SK-N-SH (cell line): ENCODE data around the gene DNAJC13. TPM values are rescaled to one million over a fixed set of nuclear protein-coding genes. Genes with fewer than 3 reads are reported as not detected.
A peak's percentile ranks its signal among the peaks of the same experiment; 100 is the strongest.

Experiments
- CTCF ChIA-PET: fragments of 300-600, 350-600 bp; formaldehyde crosslinking; extraction: SDS; loops from one replicate; lab custom pipeline; 2021; lab: Yijun Ruan, JAX
- POLR2A ChIA-PET: fragments of 350-600 bp; sonication (Branson Sonifier 250); formaldehyde crosslinking; extraction: SDS; loops from one replicate; lab custom pipeline; 2020; ENCODE audit warnings: antibody characterized with exemption, inconsistent platforms; lab: Yijun Ruan, JAX
- DNase-seq: peaks from one replicate; pipeline ENCODE4 v3.0.0; 2012
- H2AFZ ChIP-seq: fragments of 200-600 bp; sonication (generic); 2 replicates; pipeline ENCODE4 v1.8.1; 2016; ENCODE audit warnings: antibody characterized with exemption, mild to moderate bottlenecking, low read depth
- H3F3A ChIP-seq: fragments of 200-600 bp; sonication (generic); replicated peaks from 2 replicates; pipeline ENCODE3; 2016; ENCODE audit warnings: antibody characterized with exemption, mild to moderate bottlenecking; ENCODE audit not compliant: insufficient read depth
- H3K27ac ChIP-seq, 2 experiments: fragments of 200-500 bp in 1 of 2; fragments of 200-600 bp in 1 of 2; sonication (Bioruptor generic) in 1 of 2; sonication (generic), shearing (Covaris generic) in 1 of 2; 2 replicates each; pipeline versions ENCODE4 v1.5.1 to v1.6.1; 2014 to 2016; ENCODE audit warnings: low read depth in 2 of 2, inconsistent platforms in 1 of 2, low read length in 1 of 2, mild to moderate bottlenecking in 1 of 2, mixed read lengths in 1 of 2
- H3K27me3 ChIP-seq: fragments of 200-600 bp; sonication (generic), shearing (Covaris generic); 2 replicates; pipeline ENCODE4 v1.6.1; 2016; ENCODE audit warnings: mixed run types; ENCODE audit not compliant: insufficient read depth
- H3K36me3 ChIP-seq, 2 experiments: fragments of 200-500 bp in 1 of 2; fragments of 200-600 bp in 1 of 2; sonication (Bioruptor generic) in 1 of 2; sonication (generic) in 1 of 2; replicated peaks in 1 of 2; 2 replicates each; pipeline versions ENCODE3 to v1.5.1; 2014 to 2016; ENCODE audit warnings: low read length in 1 of 2, mild to moderate bottlenecking in 1 of 2; ENCODE audit not compliant: insufficient read depth in 2 of 2, control insufficient read depth in 1 of 2
- H3K4me1 ChIP-seq, 2 experiments: fragments of 200-500 bp in 1 of 2; fragments of 200-600 bp in 1 of 2; sonication (Bioruptor generic) in 1 of 2; sonication (generic), shearing (Covaris generic) in 1 of 2; 2 replicates each; pipeline versions ENCODE4 v1.5.1 to v1.6.1; 2014 to 2016; ENCODE audit warnings: low read depth in 1 of 2, low read length in 1 of 2, mixed run types in 1 of 2; ENCODE audit not compliant: insufficient read depth in 2 of 2, control insufficient read depth in 1 of 2
- H3K4me2 ChIP-seq: fragments of 200-600 bp; sonication (generic), shearing (Covaris generic); 2 replicates; pipeline ENCODE4 v1.6.1; 2017; ENCODE audit warnings: mixed run types
- H3K4me3 ChIP-seq, 2 experiments: fragments of 200-500 bp in 1 of 2; fragments of 200-600 bp in 1 of 2; sonication (Bioruptor generic) in 1 of 2; sonication (generic), shearing (Covaris generic) in 1 of 2; 2 replicates each; pipeline versions ENCODE4 v1.5.1 to v1.8.1; 2014 to 2016; ENCODE audit warnings: low read depth in 2 of 2, inconsistent platforms in 1 of 2, low read length in 1 of 2, mild to moderate bottlenecking in 1 of 2, mixed read lengths in 1 of 2, moderate library complexity in 1 of 2
- H3K79me2 ChIP-seq: fragments of 200-600 bp; sonication (generic); 2 replicates; pipeline ENCODE4 v1.8.1; 2017; ENCODE audit warnings: mild to moderate bottlenecking; ENCODE audit not compliant: insufficient read depth
- H3K9ac ChIP-seq: fragments of 200-600 bp; sonication (generic); 2 replicates; pipeline ENCODE4 v1.6.1; 2017; ENCODE audit warnings: mixed run types
- H3K9me2 ChIP-seq: fragments of 200-600 bp; sonication (generic); 2 replicates; pipeline ENCODE4 v1.6.1; 2017; ENCODE audit warnings: mixed run types
- H3K9me3 ChIP-seq: fragments of 200-600 bp; sonication (generic); 2 replicates; pipeline ENCODE4 v1.6.1; 2017; ENCODE audit warnings: mixed run types, mild to moderate bottlenecking, moderate library complexity
- H4K20me1 ChIP-seq: fragments of 200-600 bp; sonication (generic); 2 replicates; pipeline ENCODE4 v1.6.1; 2017; ENCODE audit warnings: mild to moderate bottlenecking, mixed run types; ENCODE audit not compliant: insufficient read depth
- CHD2 ChIP-seq: fragments of 150-350 bp; IDR thresholded peaks from 2 replicates; pipeline ENCODE4 v1.6.1; 2018; ENCODE audit warnings: low read length; ENCODE audit not compliant: partially characterized antibody
- CTCF ChIP-seq: fragments of 200-600 bp; sonication (generic); IDR thresholded peaks from 2 replicates; pipeline ENCODE4 v1.6.1; 2017; ENCODE audit warnings: antibody characterized with exemption, mild to moderate bottlenecking, moderate library complexity
- EP300 ChIP-seq, 2 experiments: IDR thresholded peaks; 2 replicates each; pipeline versions ENCODE4 v1.4.0 to v1.6.1; 2012; ENCODE audit warnings: borderline replicate concordance in 1 of 2, low read depth in 1 of 2, low read length in 1 of 2
- FOXJ3 ChIP-seq: sonication (generic); formaldehyde crosslinking; IDR thresholded peaks from 2 replicates; pipeline ENCODE4 v1.5.1; 2020; ENCODE audit warnings: mild to moderate bottlenecking, missing genetic modification reagents
- GABPA ChIP-seq: IDR thresholded peaks from 2 replicates; pipeline ENCODE4 v1.4.0; 2012; ENCODE audit warnings: low read depth, mild to moderate bottlenecking
- JUND ChIP-seq: IDR thresholded peaks from 2 replicates; pipeline ENCODE4 v1.4.0; 2012
- MAX ChIP-seq: IDR thresholded peaks from 2 replicates; pipeline ENCODE4 v1.4.0; 2012; ENCODE audit warnings: low read depth
- MEF2A ChIP-seq: IDR thresholded peaks from 2 replicates; pipeline ENCODE4 v1.4.0; 2012; ENCODE audit warnings: low read depth, borderline replicate concordance
- RAD21 ChIP-seq: IDR thresholded peaks from 2 replicates; pipeline ENCODE4 v1.6.1; 2012; ENCODE audit warnings: mild to moderate bottlenecking, low read length
- RCOR1 ChIP-seq: fragments of 150-350 bp; IDR thresholded peaks from 2 replicates; pipeline ENCODE4 v1.6.1; 2017; ENCODE audit warnings: antibody characterized with exemption, low read length
- RFX5 ChIP-seq: IDR thresholded peaks from 2 replicates; pipeline ENCODE4 v1.6.1; 2012; ENCODE audit warnings: mild to moderate bottlenecking, improper control_type of control experiment, low read length
- RXRA ChIP-seq: IDR thresholded peaks from 2 replicates; pipeline ENCODE4 v1.4.0; 2012; ENCODE audit warnings: low read depth, mild to moderate bottlenecking, borderline replicate concordance
- SMC3 ChIP-seq: IDR thresholded peaks from 2 replicates; pipeline ENCODE4 v1.6.1; 2012; ENCODE audit warnings: low read depth, low read length, improper control_type of control experiment
- TAF1 ChIP-seq: IDR thresholded peaks from 2 replicates; pipeline ENCODE4 v1.6.1; 2012; ENCODE audit warnings: low read depth, mild to moderate bottlenecking, low read length, moderate library complexity, borderline replicate concordance
- TCF12 ChIP-seq: IDR thresholded peaks from 2 replicates; pipeline ENCODE4 v1.4.0; 2012
- TEAD4 ChIP-seq: IDR thresholded peaks from 2 replicates; pipeline ENCODE4 v1.4.0; 2012; ENCODE audit warnings: mild to moderate bottlenecking, borderline replicate concordance; ENCODE audit not compliant: insufficient read depth
- YY1 ChIP-seq: IDR thresholded peaks from 2 replicates; pipeline ENCODE4 v1.4.0; 2012; ENCODE audit warnings: low read depth, mild to moderate bottlenecking
- ZBTB33 ChIP-seq: IDR thresholded peaks from 2 replicates; pipeline ENCODE4 v1.4.0; 2012; ENCODE audit warnings: low read depth, borderline replicate concordance
- WGBS: methylation state at CpG from one replicate; pipeline ENCODE4 v1.1.6; 2017; ENCODE audit warnings: low lambda C conversion rate; 5-methylcytosine and 5-hydroxymethylcytosine counted together
- polyA plus RNA-seq, 3 experiments: library from polyadenylated mRNA; depleted of rRNA; stranded (reverse); fragments of >200 nt; gene quantifications; 2 replicates each; pipeline ENCODE4 v1.2.3, GENCODE V29; 2012
- TF ChIP-seq, protein P1 (sequence below): fragments of 150-350 bp; IDR thresholded peaks from 2 replicates; pipeline ENCODE4 v1.6.1; 2017; ENCODE audit warnings: antibody characterized with exemption, low read length, low read depth, borderline replicate concordance
- TF ChIP-seq, protein P2 (sequence below): fragments of 150-350 bp; IDR thresholded peaks from 2 replicates; pipeline ENCODE4 v1.6.1; 2016; ENCODE audit warnings: mild to moderate bottlenecking, low read depth, low read length

Gene DNAJC13
- polyA plus RNA-seq, 1 of the 3 experiments (the other 2 are of a cell fraction), result 10.8 TPM

DNA sequence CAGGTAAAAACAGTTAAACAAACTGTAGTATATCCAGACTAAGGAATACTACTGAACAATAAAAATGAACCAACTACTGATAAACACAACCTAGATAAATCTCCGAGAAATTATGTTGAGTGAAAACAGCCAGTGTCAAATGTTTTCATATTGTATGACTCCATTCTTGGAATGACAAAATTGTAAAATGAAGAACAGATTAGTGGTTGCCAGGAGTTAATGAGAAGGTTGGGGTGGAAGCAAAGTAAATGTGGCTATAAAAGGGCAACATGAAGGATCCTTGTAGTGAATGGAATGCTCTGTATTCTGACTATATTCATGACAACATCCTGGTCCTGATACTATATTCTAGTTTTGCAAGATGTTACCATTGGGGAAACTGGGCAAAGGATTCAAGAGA is 152.3 kb downstream of the DNAJC13 start:
- H3F3A ChIP-seq, result peaks cover 4% of the 10 kb centered on the region
- H3K9ac ChIP-seq, result no peak overlapping the region
- WGBS, result 86% methylated on average over 1 of the region's 1 CpG
- H2AFZ ChIP-seq, result no peak overlapping the region
- no peaks in the 10 kb centered on the region for H3K27me3 ChIP-seq
- H3K9me2 ChIP-seq, result no peaks in the 10 kb centered on the region
- no peak overlapping the region for H3K4me2 ChIP-seq
- H3K79me2 ChIP-seq, result no peaks in the 10 kb centered on the region
- ChIA-PET POLR2A (no interaction called here), CTCF (interaction anchor here (1.5 to 1.7 kb wide), 2 partner anchors 14 to 73 kb away, joined by 3 to 5 read pairs; no protein-coding TSS in a partner anchor)
- no peak overlapping the region for H3K4me3 ChIP-seq
- peak overlapping the region in 1 of 2 experiments; percentile 29; a peak in 1 of 4 replicates for H3K27ac ChIP-seq
- no peaks in the 10 kb centered on the region for H3K9me3 ChIP-seq
- no peaks in the 10 kb centered on the region for H4K20me1 ChIP-seq
- TF ChIP-seq CHD2 (no peak), EP300 (IDR thresholded peaks at IDR 0.05; ENCODE audit: borderline replicate concordance in 1 of 2, low read depth in 1 of 2, low read length in 1 of 2) (no peak), ZBTB33 (no peak), TCF12 (no peak), RXRA (no peak), RCOR1 (no peak), TAF1 (no peak), CTCF (no peak), RAD21 (no peak), RFX5 (no peak), FOXJ3 (CRISPR knock-in tag) (no peak), MEF2A (no peak), MAX (no peak), TEAD4 (no peak), YY1 (no peak), JUND (no peak), GABPA (no peak), SMC3 (no peak)
- TF ChIP-seq, protein P1, sequence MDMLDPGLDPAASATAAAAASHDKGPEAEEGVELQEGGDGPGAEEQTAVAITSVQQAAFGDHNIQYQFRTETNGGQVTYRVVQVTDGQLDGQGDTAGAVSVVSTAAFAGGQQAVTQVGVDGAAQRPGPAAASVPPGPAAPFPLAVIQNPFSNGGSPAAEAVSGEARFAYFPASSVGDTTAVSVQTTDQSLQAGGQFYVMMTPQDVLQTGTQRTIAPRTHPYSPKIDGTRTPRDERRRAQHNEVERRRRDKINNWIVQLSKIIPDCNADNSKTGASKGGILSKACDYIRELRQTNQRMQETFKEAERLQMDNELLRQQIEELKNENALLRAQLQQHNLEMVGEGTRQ, result no peak
- TF ChIP-seq, protein P2, sequence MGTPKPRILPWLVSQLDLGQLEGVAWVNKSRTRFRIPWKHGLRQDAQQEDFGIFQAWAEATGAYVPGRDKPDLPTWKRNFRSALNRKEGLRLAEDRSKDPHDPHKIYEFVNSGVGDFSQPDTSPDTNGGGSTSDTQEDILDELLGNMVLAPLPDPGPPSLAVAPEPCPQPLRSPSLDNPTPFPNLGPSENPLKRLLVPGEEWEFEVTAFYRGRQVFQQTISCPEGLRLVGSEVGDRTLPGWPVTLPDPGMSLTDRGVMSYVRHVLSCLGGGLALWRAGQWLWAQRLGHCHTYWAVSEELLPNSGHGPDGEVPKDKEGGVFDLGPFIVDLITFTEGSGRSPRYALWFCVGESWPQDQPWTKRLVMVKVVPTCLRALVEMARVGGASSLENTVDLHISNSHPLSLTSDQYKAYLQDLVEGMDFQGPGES, result no peak
- TF ChIP-seq, all 33 proteins: peak for 0
- peaks cover 0 to 4% of the 10 kb centered on the region in 2 experiments; a peak in 1 of 4 replicates for H3K4me1 ChIP-seq
- peaks cover 0 to 18% of the 10 kb centered on the region in 2 experiments for H3K36me3 ChIP-seq
- no peak for DNase-seq
